GM21423 (cell line): ENCODE measurements around the gene C2CD3.
"Not testable (repeated sequence)": the region's sequence is repeated elsewhere in the genome, so short reads cannot be mapped to it uniquely, and the experiment has no call there.

Experiments used
- ATAC-seq: cut with Tn5 transposase; IDR thresholded peaks from one replicate; pipeline ENCODE4 v1.9.1; 2021; ENCODE audit warnings: mild to moderate bottlenecking, moderate library complexity; ENCODE audit not compliant: unreplicated experiment

Gene C2CD3

DNA sequence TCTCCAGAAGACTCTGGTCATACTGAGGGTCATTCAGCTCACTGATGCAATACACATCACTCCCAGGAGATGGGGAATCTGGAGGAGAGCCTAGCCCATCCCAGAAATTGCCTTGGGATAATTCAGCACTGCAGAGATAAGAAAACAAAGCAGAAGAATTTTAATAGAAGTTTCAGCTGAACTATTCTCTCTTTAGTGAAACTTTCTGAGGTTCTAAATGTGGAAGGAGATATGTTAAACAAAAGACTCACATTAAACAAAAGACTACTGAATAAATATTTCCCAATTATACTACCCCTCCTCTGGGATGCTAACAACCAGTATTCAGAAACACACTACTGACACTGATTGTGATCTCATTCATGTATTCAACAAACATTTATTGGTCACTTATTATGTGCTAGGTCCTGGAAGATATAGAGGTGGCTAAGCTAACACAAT, 47.8 kb downstream of the C2CD3 start:
- no peak for ATAC-seq

DNA sequence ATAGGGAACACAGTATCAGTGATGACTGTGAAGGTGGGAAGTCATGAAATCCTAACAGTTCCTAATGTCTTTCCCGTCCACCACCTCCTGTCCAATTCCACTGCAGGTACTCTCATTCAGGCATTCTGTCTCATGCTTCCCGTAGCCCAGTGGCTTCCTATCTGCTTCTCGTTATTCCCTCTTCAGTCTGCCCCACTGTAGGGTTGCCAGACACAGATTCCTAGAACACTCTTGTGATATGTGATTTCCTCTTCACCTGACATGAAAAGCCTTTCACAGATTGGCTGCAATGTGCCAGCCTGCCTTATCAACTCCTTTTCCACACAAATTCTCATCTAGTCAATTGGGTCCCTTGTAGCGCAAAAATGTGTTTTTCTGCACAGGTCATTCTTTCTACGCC, 49.0 kb downstream of the C2CD3 start:
- no peak for ATAC-seq

- ATAC-seq = not testable (repeated sequence)
Measured at GRCh38 chr11:74120260-74121035, 50.4 kb downstream of the C2CD3 start.

DNA sequence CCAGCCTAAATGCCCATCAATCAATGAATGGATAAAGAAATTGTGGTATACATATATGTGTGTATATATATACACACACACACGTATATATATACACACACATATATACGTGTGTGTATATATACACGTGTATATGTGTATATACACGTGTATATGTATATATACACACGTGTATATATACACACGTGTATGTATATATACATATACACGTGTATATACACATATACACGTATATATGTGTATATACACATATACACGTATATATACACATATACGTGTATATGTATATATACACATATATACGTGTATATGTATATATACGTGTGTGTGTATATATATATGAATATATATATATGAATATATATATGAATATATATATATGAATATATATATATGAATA, 54.1 kb downstream of the C2CD3 start:
- ATAC-seq = no peak

GRCh38 chr11:74112877-74113276, 57.9 kb downstream of the C2CD3 start:
- no peak for ATAC-seq

- ATAC-seq = no peak
Measured at GRCh38 chr11:74106124-74106523, 64.7 kb downstream of the C2CD3 start.

DNA sequence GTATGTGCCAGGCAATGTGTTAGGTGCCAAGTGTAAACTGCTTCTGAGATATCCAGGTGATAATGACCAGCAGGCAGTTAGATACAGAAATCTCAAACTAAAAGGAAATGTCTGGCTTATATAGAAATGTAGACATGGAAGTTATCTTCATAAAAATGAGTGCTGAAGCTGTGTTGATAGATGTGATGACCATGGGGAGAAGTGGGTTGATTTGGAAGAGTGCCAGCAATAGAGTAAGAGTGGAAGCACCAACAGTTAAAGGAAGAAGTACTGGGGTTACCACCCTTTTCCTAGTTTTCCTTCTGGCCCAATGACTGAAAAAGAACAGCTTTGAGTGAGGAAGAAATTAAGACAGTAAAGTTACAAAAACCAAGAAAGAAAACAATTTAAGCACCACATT, 68.5 kb downstream of the C2CD3 start:
- ATAC-seq = no peak

DNA sequence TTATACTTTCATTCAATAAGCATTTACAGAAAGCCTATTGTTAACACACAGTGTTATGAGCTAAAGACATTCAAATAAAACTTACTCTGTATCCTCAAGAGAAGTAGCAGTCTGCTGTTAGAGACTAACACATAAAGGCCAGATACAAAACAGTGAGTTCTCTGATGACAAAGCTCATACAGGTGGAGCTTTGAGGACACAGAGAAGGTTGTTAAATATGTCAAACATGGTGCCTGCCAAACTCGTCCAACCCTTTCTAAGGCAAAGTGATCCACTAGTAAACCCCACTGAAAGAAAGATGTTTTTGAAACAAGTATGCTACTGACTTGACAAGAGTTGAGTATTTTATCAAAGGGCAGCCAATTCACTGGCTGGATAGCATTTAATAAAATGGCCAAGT, 70.1 kb downstream of the C2CD3 start:
- ATAC-seq = no peak

DNA sequence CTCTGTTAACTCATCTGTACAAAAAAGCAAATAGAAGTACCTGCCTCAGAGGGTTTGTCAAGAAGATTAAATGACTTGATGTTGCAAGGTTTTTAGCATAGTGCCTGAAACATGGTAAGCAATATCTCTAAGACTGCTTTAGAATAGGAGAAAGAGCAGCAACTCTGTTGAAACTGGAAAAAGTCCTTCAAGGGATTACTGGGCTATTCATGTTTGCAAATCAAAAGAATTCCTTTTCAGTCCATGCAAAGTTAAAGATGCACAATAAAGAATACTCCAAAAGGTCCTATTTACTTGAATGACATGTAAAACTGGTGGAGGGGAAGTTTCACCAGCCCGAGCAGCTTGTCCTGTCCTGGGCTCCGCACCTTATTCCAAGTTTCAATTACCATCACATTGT, 70.6 kb downstream of the C2CD3 start:
- no peak for ATAC-seq

GRCh38 chr11:74097686-74098237, 73.0 kb downstream of the C2CD3 start:
- ATAC-seq = no peak

DNA sequence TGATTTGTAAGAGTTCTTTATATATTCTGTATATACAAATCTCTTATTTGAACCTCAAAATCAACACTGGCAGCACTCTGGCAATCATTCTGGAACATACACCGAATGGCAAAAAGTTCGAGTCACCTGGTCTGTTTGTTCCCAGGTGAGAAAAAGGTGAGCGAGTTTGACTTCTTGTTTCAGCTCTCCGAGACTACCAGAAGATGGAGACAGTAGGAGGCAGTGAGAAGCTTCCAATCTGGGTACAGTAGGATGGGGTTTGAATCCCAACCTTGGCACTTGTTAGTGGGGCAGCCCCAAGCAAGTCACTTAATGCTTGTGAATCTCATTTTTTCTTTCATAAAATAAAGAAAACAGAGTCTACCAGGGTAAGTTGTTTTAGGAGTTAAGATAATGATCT, 76.4 kb downstream of the C2CD3 start:
- no peak for ATAC-seq

- no peak for ATAC-seq
Measured at GRCh38 chr11:74092425-74092824, 78.4 kb downstream of the C2CD3 start.

DNA sequence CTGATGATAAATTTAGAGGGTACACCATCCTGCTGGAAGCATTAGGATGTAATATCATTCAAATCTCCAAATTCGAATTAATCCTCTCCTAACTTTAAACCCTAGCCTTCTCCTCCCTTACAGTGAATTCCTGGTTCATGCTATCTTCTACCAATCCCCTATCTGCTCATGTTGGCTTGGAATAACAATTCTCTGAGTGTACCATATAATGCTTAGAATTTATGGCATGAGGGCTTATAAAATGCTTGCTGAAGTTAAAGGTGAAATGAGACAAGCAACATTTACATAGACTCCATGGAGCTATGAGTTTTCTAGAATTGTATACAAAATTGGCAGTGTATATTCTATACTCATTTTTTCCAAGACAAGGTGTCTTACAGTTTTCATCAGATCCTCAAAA, 79.3 kb downstream of the C2CD3 start:
- ATAC-seq = no peak

- ATAC-seq = no peak
Measured at GRCh38 chr11:74090701-74091100, 80.1 kb downstream of the C2CD3 start.

- no peak for ATAC-seq
Measured at GRCh38 chr11:74086242-74086884, 84.4 kb downstream of the C2CD3 start.

DNA sequence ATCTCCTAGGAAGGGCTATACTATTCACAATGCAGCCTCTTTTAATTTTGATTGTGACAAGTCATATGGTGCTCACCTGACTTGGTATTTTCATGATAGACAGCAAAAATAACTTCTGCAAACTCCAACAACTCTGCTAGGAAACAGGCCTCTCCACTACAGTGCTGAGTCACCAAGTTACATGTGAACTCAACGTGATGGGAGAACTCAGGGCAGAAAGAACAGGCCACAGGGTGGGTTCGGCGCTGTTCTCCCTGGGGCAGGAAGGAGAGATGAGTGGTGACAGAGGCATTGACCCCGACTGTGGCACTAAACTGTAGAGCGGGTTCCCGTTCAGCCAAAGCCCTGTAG, 85.3 kb downstream of the C2CD3 start:
- ATAC-seq = no peak

DNA sequence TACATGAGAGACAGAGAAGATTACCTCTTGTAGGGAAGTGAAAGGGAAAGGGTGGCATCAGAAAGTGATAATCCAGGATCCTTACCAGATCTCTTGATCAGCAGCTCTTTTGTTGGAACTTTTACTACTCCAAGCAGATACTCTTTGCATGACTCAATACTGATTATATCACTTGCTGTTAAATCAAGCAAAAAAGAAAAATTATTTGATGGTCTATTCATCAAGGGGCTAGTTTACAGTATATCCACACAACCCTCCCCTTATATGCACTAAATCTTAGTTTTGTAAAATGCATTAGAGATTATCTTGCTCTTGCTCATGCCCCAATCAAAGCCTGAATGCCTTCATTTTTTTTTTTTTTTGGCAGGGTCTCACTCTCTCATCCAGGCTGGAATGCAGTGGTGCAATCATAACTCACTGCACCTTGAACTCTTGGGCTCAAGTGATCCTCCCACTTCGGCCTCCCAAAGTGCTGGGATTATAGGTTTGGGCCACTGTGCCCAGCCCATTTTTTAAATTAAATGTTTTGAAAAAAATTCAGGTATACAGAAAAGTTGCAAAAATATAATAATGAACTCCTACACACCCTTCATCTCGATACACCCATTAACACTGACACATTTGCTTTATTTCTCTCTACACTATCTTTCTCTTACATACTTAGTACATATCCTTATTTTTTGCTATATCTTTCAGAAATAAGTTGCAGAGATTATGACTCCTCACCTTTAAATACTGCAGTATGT, 85.8 kb downstream of the C2CD3 start:
- no peak for ATAC-seq

DNA sequence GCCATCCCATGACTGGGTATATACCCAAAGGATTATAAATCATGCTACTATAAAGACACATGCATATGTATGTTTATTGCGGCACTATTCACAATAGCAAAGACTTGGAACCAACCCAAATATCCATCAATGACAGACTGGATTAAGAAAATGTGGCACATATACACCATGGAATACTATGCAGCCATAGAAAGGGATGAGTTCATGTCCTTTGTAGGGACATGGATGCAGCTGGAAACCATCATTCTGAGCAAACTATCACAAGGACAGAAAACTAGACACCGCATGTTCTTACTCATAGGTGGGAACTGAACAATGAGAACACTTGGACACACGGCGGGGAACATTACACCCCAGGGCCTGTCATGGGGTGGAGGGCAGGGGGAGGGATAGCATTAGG, 86.9 kb downstream of the C2CD3 start:
- ATAC-seq = not testable (repeated sequence)

DNA sequence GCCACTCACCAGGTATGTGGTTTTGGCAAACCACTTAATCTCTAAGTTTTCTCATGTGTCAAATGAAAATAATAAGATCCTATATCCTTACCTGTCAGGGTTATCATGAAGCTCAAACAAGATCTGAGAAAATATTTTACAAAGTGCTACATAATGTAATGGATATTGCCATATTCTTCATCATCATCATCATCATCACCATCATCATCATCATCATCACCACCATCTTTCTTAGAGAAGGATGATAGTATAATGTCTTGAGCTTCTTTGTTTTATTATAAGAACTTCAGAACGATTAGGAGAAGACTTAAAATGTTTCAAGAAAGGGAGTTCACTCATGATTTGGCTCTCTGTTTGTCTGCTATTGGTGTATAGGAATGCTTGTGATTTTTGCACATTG, 89.4 kb downstream of the C2CD3 start:
- no peak for ATAC-seq

DNA sequence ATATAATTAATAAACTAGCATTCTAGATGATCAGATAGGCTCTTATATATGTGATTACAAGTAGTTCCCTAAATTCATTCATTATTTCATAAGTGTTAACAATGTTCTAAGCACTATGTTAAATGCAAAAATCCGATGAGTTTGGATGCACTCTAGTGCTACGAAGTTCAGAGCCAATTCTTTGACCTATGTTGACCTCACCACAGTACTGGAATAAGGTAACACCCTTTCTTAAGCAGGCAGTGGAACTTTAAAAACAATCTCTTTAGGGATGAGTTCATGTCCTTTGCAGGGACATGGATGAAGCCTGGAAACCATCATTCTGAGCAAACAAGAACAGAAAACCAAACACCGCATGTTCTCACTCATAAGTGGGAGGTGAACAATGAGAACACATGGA, 93.6 kb downstream of the C2CD3 start:
- no peak for ATAC-seq

- no peak for ATAC-seq
Measured at GRCh38 chr11:74072721-74073120, 98.1 kb downstream of the C2CD3 start.

- ATAC-seq = no peak
Measured at GRCh38 chr11:74072286-74072685, 98.5 kb downstream of the C2CD3 start.
